GOT3 (cell line): ENCODE results near the gene REEP1.
"Not testable (repeated sequence)": the region's sequence is repeated elsewhere in the genome, so short reads cannot be mapped to it uniquely, and the experiment has no call there.

ENCODE experiments used
- DNase-seq: peaks from one replicate; lab custom pipeline; 2025; ENCODE audit warnings: mixed read lengths; lab: John Stamatoyannopoulos, UW

Gene REEP1

DNA sequence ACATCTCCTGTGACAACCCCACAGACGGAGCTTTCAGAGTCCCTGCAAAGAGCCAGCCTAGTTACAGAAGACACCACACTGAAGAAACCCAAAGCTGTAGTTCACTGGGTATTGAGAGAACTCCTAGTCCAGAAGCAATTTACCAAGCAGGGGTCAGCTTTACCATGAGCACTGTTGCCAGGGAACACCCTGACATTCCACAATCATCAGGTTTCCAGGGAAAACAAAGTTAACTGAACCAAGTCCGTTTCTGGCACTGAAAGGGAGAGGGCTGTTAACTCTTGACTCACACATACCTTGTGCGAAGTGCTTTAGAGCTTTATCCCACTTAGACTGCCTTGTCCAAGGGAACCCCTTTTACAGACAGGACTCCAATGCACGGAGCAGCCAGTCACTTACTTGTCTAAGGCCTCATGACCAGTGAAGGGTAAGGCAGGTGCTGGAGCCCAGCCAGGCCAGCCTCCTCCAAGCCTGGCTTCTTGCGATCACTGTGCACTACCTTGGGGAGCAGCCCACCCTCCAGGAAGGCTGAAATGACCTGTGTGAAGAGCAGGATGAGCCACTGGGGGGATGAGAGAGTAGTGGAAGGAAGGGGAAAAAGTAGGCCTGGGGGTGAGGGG, 53.9 kb downstream of the REEP1 start:
- no peak for DNase-seq

DNA sequence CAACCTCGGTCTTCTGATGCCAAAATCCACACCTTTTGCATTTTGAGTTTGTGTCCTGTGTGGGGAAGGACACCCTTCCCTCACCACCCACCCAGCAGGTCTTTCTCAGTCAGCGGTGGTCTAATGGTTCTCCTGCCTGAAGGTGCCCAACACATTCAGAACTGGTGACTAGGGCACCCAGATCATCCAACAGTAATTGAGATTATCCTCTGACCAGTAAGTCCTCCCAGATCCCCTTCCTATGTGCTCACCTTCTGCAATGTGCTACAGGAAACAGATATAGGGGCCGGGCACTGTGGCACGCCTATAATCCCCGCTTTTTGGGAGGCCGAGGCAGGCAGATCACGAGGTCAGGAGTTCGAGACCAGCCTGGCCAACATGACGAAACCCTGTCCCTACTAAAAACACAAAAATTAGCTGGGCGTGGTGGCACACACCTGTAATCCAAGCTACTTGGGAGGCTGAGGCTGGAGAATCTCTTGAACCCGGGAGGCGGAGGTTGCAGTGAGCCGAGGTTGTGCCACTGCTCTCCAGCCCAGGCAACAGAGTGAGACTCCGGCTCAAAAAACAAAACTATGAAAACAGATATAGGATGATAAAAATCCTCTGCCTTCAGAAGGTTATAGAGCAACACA, 56.2 kb downstream of the REEP1 start:
- DNase-seq = no peak

DNA sequence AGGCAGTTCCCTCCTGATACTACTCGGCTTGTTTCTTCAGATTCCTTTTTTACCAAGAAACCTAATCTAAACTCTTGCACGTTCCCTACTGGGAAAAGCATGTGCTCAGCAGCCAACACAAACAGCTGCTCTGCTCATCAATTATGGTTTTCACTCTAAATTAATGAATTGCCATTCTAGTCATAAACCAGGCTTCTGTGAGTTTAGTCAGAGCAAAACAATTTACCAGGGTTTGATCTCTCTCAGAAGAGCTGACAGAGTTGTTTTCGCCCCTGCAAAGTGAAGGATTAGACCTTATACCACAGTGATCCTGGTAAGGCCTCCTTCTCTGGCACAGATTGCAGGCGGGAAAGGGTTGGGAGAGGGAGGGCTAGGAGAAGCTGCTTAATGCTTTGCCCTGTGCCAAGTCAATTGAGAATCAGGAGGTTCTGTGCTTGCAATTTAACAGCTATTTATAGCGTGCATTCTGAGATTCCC, 57.2 kb downstream of the REEP1 start:
- no peak for DNase-seq

DNA sequence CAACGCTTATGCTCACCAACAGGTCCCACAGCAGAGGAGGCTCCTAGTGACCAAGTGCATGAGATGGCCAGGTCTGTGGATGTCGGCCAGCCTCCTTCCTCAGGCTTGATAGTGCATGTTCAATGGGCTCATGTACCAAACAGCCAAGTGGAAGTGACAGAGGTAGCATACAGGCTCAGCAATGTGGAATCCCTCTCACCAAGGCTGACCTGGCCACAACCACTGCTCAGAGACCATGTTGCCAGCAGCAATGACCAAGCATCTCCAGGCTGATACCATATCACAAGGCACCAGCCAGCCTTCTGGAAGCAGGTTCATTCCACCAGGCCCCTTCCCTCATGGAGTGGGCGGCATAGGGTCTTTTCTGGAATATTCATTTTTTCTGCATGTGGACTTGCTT, 61.5 kb downstream of the REEP1 start:
- no peak for DNase-seq

DNA sequence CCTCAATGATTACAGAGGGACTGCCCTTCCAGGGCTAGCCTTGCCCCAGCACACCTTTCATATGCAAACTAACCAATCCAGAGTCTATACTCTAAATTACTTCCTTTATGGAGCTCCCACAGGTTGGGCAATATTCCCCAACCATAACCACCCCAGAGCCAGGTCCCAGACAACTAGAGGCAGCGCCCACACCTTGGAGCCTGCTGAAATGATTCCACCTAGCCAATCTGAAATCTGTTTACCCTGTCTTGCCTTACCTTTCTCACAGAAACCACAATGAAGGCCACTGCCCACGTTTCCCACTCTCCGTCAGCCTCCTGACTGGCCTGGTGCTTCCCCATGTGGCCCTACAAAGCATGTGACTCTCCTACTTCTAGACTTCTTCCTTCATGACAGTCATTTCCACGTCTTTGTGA, 62.0 kb downstream of the REEP1 start:
- no peak for DNase-seq

DNA sequence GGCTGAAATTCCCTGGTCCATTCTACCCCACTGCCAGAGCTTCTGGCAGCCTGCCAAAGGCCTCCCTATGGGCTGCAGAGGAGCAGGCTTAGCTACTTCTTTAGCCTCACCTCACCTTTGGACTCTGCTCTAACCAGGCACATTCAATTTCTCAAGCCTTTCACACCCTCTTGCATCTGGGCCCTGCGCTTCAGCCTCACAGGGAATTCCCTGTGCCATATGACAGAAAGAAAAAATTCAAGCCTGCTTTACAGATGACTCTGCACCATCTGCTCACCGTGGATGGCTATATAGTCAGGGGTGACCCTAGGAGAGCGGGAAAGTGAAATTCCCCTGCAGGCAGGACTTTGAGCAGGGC, 62.5 kb downstream of the REEP1 start:
- DNase-seq = no peak

DNA sequence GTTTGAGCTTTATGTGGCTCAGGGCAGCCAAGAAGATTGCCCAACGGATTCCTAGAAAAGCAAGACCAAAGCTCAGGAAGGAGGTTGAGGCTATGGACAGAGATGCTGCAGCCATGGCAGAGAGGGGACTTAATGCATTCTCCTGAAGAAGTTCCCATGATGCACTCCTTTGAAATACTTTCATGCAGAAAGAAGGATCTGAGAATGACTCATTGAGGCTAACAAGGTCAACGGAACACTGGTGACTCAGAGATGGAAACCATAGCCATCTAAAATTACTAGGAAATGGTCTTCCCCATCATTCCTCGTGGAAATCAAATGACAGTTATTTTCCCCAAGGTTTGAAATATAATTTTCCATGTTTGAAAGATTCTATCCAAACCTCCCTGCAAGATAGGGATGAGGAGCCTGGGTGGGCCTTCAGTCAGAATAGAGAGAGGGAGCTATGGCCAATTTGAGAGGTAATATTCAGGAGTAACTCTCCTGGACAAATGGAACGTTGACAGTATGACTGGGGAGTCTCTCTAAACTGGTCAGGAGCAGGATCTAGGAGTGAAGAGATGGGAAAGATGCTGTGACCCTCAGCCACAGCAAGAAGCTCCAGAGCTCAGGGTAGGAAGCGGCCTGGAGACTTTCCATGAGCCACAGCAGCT, 63.0 kb downstream of the REEP1 start:
- DNase-seq = no peak

DNA sequence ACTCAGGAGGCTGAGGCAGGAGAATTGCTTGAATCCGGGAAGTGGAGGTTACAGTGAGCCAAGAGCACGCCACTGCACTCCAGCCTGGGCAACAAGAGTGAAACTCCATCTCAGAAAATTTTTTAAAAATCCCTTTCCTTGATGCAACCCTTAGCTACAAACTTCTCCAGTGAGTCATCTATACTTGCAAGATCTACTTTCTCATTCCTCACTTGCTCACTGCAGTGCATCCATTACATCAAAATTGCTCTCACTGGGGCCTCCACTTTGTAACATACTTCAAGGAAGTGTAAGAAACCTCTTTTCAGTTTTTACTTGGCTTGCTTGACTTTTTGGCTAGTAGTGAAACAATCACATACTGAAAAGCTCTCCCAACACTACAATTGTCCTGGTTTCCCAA, 65.3 kb downstream of the REEP1 start:
- DNase-seq = no peak

DNA sequence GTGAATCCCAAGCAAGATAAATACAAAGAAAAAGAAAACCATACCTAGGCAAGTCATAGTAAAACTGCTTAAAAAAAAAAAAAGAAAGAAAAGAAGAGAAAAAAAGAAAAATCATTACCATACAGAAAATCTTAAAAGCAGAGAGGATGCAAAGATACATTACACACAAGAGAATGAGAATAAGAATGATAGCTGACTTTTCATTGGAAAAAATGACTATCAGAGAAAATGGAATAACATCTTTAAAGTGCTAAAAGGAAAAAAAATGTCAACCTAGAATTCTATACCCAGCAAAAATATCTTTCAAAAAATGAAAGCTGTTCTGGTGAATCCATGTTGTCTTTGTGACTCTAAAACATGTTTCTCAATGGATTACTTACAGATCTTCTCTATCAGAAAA, 66.2 kb downstream of the REEP1 start:
- no peak for DNase-seq

DNA sequence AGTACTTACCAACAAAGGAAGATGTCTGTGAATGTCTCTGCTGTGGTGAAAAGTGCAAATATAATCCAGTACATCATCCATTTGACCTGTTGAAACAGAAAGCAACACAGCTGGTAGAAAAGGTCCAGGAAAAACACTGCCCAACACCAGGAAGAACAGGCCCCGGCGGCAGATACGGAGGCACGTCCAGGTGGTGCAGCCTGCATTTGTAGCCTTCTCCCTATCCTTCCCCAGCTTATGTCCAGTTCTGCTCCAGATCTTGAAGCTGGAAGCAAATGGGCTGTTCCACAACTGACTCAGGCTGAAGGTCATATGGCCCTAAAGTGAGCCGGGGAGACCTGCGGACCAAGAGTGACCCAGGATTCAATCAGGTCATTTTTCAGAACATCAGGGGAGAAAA, 73.5 kb downstream of the REEP1 start:
- no peak for DNase-seq

DNA sequence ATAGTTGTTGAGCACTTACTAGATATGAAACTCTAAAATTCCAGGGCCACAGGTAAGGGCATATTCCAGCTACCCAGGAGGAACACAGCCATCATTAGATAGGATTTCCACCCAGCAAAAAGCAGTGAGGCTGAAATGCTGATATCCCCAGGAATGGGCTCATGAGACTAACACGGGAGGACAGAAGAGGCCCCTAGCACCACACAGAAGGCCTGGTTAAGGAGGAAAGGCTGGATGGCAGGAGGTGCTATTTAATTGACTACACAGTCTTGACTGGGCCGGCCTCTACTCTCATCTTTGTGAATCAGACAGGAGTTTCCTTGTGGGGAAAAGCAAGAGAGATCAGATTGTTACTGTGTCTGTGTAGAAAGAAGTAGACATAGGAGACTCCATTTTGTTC, 76.4 kb downstream of the REEP1 start:
- DNase-seq = no peak

DNA sequence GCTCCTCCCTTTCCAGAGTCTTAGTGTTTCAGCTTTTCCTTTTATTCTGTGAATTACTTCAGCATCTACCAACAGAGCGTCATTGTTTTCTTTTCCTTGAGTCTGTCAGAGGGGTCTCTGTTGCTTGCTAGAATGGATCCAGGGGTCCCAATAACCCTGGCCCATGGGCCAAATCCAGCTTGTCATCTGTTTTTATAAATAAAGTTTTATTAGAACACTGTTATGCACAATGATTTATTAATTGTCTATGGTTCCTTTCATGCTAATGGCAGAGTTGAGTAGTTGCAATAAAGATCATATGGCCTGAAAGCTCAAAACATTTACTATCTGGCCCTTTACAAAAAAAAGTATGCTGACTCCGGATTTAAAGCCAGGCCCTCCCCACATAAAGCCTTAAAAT, 79.3 kb downstream of the REEP1 start:
- DNase-seq = no peak

DNA sequence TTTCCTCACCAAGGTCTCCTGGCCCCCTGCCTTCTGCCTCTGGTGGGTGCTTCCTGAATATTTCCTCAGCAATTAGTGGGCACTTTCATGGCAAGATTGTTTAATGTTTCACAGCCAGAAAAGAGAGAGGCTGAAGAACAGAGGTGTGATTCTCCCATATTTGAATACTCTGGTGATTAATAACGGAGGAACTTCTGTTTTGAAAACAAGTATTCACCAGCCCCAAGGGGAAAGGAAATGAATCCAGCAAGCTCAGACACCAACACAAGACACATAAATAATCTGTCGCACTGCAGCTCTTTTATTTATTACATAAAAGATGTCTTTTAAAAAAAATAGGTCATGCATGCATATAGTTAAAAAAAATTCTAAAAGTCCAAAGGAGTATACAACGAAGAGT, 80.4 kb downstream of the REEP1 start:
- DNase-seq = no peak

DNA sequence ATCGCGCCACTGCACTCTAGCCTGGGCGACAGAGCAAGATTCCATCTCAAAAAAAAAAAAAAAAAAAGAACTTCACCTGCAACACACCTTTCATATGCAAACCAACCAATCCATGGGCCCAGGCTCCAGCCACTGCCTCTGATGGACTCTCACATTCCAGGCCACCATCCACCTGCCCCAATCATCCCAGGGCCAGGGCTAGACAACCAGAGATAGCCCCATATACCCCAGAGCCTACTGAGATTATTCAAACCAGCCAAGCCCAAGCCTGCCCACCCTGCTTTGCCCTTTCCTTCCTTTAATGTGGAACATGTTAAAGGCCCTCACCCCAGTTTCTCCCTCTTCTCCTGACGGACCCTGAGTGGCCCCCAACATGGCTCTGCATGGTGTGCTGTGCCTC, 81.1 kb downstream of the REEP1 start:
- no peak for DNase-seq

DNA sequence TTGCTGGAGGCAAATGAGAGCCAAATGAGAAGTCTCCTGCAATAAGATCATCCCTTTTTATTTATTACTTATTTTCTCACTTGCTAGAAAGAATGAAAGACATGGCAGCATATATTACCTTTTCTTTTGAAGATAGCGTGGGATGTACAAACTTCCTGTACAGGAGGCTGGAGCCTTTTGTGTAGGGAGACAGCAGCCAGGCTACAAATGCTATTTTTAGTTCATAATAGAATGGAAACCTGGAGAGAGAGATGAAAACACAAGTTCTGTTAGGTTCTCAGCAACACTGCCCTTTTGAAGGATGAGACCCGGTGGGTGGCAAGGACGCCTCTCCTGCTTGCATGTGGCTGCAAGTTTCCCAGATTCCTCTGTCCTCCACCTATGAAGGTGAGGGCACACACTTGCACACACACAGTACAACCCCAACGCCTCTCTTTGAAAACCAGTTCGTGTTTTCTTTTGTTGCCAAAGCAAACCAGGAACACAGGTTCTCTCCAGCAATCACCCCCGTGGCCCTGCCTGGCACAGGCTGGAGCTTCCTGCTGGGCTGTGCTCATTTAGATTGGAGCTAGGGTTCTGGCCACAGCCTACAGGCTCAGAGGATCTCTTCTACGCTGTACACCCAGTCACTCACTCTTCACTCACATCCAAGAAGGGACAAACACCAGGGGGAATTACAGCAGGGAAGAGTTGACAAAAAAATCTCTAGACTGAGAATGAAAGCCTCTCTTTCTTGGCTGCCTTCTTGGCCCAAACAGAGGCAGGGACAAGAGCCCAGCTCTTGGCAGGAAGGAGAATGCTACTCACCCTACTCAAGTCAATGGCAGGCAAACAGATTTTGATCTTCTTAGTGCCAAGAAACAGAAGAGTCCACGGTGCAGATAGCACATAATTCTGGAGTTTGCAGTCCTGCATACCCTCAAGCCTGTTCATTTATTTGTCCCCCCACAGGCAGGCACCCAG, 82.6 kb downstream of the REEP1 start:
- no peak for DNase-seq

DNA sequence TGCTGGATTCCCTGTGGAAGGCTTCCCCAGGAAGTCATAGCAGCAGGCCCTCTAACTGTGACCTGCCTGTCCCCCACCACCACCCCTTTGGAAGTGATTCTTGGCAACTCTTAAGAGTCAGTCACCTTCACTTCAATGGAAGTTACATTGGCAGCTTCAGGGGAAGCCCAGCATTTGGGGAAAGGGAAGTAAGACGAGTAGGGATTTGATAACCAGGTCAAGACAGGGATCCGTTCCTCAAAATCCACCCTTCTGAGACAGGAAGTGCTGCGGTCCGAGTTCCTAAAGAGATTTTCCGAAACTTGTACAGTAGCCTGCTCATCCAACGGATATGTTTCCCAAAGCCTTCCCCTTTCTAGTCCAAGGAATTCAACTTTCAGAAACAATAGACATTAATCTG, 84.0 kb downstream of the REEP1 start:
- no peak for DNase-seq

DNA sequence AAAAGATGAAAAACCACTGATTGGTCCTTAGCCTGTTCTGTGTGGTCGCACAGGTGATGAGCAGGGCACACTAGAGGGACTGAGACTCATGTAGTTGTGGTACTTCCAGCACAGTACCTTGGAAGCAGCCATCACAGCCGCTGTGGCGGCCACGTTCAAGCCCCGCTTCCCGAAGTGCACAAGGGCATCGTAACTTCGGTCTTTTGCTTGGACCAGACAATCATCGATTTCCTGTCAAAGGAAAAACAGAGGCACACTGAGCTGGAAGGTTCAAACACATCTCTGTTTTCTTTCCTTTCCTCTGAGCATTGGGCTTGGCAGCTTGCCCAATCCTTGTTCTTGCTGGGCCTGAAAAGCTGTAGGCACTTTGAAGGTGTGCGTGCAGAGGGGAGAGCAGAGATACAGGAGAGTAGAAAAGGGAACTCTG, 85.6 kb downstream of the REEP1 start:
- DNase-seq = no peak

DNA sequence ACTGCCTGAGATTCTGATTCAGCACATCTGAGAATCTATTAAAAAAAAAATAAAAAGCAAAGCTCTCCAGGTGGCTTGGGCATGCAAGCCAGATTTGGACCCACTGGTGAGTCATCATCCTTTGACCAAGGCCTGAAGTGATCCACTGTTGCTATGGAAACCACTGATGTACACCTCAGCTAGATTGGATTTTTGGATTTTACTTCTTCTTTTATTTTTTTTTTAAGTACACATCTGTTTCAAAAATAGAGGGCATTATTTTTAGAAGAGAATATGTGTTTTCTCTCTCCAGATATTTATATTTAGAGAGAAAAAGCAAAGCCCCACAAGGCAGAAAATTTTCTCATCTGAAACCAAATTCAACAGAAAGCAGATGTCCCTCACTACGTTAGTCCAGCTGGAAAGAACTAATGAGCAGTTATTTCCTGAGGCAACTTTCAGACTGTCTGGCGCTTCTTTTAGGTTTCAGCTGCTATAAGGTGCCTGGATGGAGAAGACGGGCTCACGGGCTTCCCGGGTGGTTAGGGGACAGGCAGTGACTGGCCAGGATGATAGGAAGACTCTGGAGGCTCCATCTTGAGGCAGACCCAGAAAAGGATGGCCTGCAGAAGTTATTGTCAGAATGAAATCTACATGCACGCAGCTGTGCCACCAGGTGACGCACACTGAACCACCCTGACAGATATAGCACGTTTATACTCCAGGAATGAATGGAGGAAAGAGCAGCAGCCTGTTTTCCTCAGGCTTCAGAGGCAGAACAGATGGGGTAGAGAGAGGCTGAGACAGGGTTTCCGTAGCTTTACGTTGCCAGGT, 87.6 kb downstream of the REEP1 start:
- no peak for DNase-seq

DNA sequence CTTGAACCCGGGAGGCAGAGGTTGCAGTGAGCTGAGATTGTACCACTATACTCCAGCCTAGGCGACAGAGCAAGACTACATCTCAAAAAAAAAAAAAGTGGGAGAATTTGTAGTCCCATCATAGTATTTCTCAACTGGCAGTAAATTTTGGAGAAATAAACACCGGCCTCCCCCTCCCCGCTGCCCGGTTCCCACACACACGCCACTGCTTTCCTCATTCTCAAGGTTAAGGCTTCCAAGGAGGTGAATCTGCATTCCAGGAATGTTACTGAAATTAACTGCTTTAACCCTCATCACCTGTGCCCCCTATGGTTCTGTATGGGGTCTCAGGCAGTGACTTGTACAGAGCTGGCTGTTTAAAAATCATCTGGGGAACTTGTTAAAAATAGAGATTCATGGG, 88.2 kb downstream of the REEP1 start:
- no peak for DNase-seq

DNA sequence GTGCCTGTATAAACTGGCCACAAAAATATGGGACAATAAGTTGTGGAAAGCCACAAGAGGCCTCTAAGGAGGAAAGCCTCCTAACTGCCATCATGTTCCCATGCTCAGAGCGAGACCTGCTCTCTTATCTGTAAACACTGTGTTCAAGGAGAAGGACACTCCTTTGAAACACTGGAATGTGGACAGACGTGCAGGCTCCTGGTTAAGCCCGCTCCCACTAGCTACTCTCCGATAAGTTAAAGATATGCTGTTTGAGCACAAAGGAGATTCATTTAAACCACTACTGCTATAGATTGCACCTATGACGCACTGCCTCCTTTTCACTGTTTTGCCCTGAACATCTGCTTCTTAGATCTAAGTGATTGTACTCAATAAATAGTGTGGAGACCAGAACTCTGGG, 92.2 kb downstream of the REEP1 start:
- not testable (repeated sequence) for DNase-seq

DNA sequence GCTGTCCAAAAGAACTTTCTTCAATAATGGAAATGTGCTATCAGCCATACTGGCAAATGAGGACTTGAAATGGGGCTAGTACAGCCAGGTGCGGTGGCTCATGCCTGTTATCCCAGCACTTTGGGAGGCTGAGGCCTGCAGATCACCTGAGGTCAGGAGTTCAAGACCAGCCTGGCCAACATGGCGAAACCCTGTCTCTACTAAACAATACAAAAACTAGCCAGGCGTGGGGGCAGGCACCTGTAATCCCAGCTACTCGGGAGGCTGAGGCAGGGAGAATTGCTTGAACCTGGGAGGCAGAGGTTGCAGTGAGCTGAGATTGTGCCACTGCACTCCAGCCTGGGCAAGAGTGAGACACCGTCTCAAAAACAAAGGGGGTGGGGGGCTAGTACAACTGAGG, 92.6 kb downstream of the REEP1 start:
- DNase-seq = not testable (repeated sequence)
